Activated T-helper 17 cell treated with anti-CD3 and anti-CD28 coated beads, Interleukin-2, amount 50 U/mL, for 72 hours (primary cell): ENCODE measurements around the gene C1orf198. TPM values are rescaled to one million over a fixed set of nuclear protein-coding genes. Genes with fewer than 3 reads are reported as not detected.

Source experiments
- ATAC-seq: fragments of 150-1000 bp; cut with Tn5 transposase; replicated peaks from 2 replicates; pipeline ENCODE4 v1.10.0; 2021; ENCODE audit warnings: mild to moderate bottlenecking, moderate library complexity
- H3K27ac Mint-ChIP-seq: one replicate; pipeline ENCODE4 v1.8.0; 2022; ENCODE audit warnings: mixed read lengths
- H3K27me3 Mint-ChIP-seq: one replicate; pipeline ENCODE4 v1.8.0; 2022; ENCODE audit warnings: mixed read lengths
- H3K36me3 Mint-ChIP-seq: one replicate; pipeline ENCODE4 v1.8.0; 2022; ENCODE audit warnings: low read depth, mild to moderate bottlenecking, mixed read lengths
- H3K4me1 Mint-ChIP-seq: one replicate; pipeline ENCODE4 v1.8.0; 2022; ENCODE audit warnings: mixed read lengths
- H3K4me3 Mint-ChIP-seq: one replicate; pipeline ENCODE4 v1.8.0; 2022; ENCODE audit warnings: mild to moderate bottlenecking, mixed read lengths
- H3K9me3 Mint-ChIP-seq: one replicate; pipeline ENCODE4 v1.8.0; 2022; ENCODE audit warnings: mixed read lengths
- total RNA-seq, 2 donors: library from RNA; stranded (reverse); gene quantifications; one replicate each; pipeline ENCODE4 v1.2.3, GENCODE V29; 2022

C1orf198 gene
- total RNA-seq, 2 donors from 2014 or later, result 4.1 to 7.9 TPM

GRCh38 chr1:230792691-230793462 lies 75.4 kb downstream of the C1orf198 start:
- peaks cover 8% of the 10 kb centered on the region for H3K27me3 Mint-ChIP-seq
- no peak overlapping the region for H3K27ac Mint-ChIP-seq
- no peaks in the 10 kb centered on the region for H3K36me3 Mint-ChIP-seq

GRCh38 chr1:230791986-230792564 lies 76.2 kb downstream of the C1orf198 start:
- H3K27me3 Mint-ChIP-seq, result peaks cover 2% of the 10 kb centered on the region
- H3K4me1 Mint-ChIP-seq, result no peaks in the 10 kb centered on the region
- H3K9me3 Mint-ChIP-seq, result no peaks in the 10 kb centered on the region
- no peak overlapping the region for H3K4me3 Mint-ChIP-seq
- no peak overlapping the region for H3K27ac Mint-ChIP-seq
- no peak for ATAC-seq
- no peaks in the 10 kb centered on the region for H3K36me3 Mint-ChIP-seq

More at GRCh38 chr1:230792691-230793462, 75.4 kb downstream of the C1orf198 start:
- Mint-ChIP-seq H3K9me3 (no peaks in the 10 kb centered on the region), H3K4me3 (no peak overlapping the region), H3K4me1 (no peaks in the 10 kb centered on the region)
- ATAC-seq, result no peak

- no peaks in the 10 kb centered on the region for H3K4me1 Mint-ChIP-seq
- H3K27ac Mint-ChIP-seq, result no peak overlapping the region
- H3K4me3 Mint-ChIP-seq, result no peak overlapping the region
- no peaks in the 10 kb centered on the region for H3K9me3 Mint-ChIP-seq
- H3K36me3 Mint-ChIP-seq, result no peaks in the 10 kb centered on the region
- H3K27me3 Mint-ChIP-seq, result no peaks in the 10 kb centered on the region
- no peak for ATAC-seq
Measured at GRCh38 chr1:230790026-230790425, 78.3 kb downstream of the C1orf198 start.

GRCh38 chr1:230788561-230789275 lies 79.6 kb downstream of the C1orf198 start:
- H3K9me3 Mint-ChIP-seq, result no peaks in the 10 kb centered on the region
- no peak overlapping the region for H3K4me3 Mint-ChIP-seq
- no peaks in the 10 kb centered on the region for H3K36me3 Mint-ChIP-seq
- H3K27me3 Mint-ChIP-seq, result no peaks in the 10 kb centered on the region
- H3K4me1 Mint-ChIP-seq, result no peaks in the 10 kb centered on the region
- no peak overlapping the region for H3K27ac Mint-ChIP-seq
- ATAC-seq, result no peak

GRCh38 chr1:230787471-230787870 lies 80.8 kb downstream of the C1orf198 start:
- no peak for ATAC-seq
- no peaks in the 10 kb centered on the region for H3K4me1 Mint-ChIP-seq
- H3K27me3 Mint-ChIP-seq, result peaks cover 3% of the 10 kb centered on the region
- no peak overlapping the region for H3K4me3 Mint-ChIP-seq
- H3K9me3 Mint-ChIP-seq, result no peaks in the 10 kb centered on the region
- no peaks in the 10 kb centered on the region for H3K36me3 Mint-ChIP-seq
- no peak overlapping the region for H3K27ac Mint-ChIP-seq

Other genes with a start within 250 kb of the C1orf198 start
- gene COG2, start 226.0 kb downstream of the C1orf198 start, total RNA-seq, result 10 to 100 TPM; 11.6 to 28.9 TPM
- not detected for gene AGT, start 154.4 kb downstream of the C1orf198 start, total RNA-seq
- gene CAPN9, start 121.1 kb downstream of the C1orf198 start, total RNA-seq, result not detected
- 10 to 100 TPM; 13.3 to 22.0 TPM for gene TTC13, start 110.3 kb upstream of the C1orf198 start, total RNA-seq
- 10 to 100 TPM in 1 of 2 donors, 1 to 10 TPM in 1; 8.9 to 15.4 TPM for gene ARV1, start 110.6 kb upstream of the C1orf198 start, total RNA-seq
- gene FAM89A, start 171.7 kb upstream of the C1orf198 start, total RNA-seq, result 10 to 100 TPM; 11.2 to 17.2 TPM